ENCODE data around the gene SIGLEC1.

Gene SIGLEC1

DNA sequence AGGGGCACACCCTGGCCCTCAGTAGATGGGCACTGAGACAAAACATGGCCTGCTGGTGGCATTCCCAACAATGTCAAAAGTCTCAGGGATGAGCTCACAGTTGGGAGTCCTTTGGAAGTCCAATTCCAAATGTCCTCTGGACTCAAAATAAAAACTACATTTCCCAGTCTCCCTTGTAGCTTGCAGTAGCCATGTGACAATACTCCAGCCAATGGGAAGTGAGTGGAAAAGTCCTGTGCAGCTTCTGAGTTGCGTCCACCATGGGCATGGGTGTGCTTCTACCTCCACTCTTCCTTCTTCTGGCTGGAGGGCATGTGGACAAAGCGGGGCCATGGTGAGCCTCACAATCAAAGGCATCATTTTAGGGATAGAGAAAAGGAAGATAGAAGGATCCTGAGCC, 24.7 kb downstream of the SIGLEC1 start:
- POLR2A ChIA-PET: no interaction called here
- TF ChIP-seq, protein P1, sequence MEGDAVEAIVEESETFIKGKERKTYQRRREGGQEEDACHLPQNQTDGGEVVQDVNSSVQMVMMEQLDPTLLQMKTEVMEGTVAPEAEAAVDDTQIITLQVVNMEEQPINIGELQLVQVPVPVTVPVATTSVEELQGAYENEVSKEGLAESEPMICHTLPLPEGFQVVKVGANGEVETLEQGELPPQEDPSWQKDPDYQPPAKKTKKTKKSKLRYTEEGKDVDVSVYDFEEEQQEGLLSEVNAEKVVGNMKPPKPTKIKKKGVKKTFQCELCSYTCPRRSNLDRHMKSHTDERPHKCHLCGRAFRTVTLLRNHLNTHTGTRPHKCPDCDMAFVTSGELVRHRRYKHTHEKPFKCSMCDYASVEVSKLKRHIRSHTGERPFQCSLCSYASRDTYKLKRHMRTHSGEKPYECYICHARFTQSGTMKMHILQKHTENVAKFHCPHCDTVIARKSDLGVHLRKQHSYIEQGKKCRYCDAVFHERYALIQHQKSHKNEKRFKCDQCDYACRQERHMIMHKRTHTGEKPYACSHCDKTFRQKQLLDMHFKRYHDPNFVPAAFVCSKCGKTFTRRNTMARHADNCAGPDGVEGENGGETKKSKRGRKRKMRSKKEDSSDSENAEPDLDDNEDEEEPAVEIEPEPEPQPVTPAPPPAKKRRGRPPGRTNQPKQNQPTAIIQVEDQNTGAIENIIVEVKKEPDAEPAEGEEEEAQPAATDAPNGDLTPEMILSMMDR (IDR thresholded peaks at IDR 0.05; ENCODE audit: control extremely low read depth, extremely low read depth, low read depth, missing control alignments): no peak
- CTCF ChIA-PET: interaction anchor here (1.2 to 3.5 kb wide), 3 partner anchors 11 to 65 kb away, joined by 3 to 20 read pairs (median 17); no protein-coding TSS in a partner anchor
- DNase-seq (ENCODE audit: extremely low spot score): no peak

DNA sequence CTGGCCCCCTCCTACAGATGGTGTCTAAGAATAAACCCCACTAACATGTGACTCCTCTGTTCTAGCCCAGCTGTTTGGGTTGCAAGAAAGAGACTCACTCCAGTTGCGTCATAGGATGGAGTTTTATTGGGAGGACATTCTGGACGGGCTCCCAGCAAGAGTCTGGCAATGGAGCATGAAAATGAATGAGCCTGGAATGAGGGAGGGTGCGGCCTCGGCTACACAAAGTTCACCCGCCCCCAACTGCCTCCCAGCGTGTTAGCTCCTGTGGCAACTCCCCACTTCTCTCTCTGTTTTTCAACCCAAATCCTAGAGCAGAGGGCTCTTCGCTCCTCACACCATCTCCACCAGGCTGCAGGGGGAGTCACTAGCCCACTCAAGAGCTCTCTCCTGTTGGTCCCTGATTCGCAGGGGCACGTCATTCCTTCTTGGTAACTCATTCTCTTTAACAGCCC, 25.5 kb downstream of the SIGLEC1 start:
- TF ChIP-seq, protein P1 (IDR thresholded peaks at IDR 0.05; ENCODE audit: control extremely low read depth, extremely low read depth, low read depth, missing control alignments): no peak
- POLR2A ChIA-PET: no interaction called here
- CTCF ChIA-PET: interaction anchor here (1.7 to 3.5 kb wide), 3 partner anchors 8 to 24 kb away, joined by 5 to 20 read pairs (median 17); no protein-coding TSS in a partner anchor
- DNase-seq (ENCODE audit: extremely low spot score): no peak

DNA sequence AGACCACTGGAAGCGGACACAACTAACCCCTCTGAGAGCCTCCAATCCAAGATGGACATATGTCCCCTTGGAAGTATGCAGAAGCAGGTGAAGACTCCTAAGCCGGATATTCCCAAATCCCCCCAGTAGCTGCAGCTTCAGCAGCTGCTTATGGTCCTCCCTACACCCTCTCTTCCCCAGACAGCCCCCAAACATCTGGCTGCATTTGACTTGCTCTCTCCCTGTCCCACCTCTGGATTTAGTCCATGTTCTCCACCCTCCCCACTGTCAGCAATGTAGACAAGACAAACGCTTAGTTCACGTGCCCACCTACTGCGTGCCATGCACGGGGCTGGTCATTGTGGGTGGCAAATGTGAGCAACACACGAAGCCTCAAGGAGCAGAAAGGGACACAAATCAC, 26.0 kb downstream of the SIGLEC1 start:
- POLR2A ChIA-PET: no interaction called here
- TF ChIP-seq, protein P1 (IDR thresholded peaks at IDR 0.05; ENCODE audit: control extremely low read depth, extremely low read depth, low read depth, missing control alignments): no peak
- no peak for DNase-seq (ENCODE audit: extremely low spot score)
- CTCF ChIA-PET: interaction anchor here (1.7 to 3.5 kb wide), 2 partner anchors 9 kb away, joined by 5 to 20 read pairs; no protein-coding TSS in a partner anchor

DNA sequence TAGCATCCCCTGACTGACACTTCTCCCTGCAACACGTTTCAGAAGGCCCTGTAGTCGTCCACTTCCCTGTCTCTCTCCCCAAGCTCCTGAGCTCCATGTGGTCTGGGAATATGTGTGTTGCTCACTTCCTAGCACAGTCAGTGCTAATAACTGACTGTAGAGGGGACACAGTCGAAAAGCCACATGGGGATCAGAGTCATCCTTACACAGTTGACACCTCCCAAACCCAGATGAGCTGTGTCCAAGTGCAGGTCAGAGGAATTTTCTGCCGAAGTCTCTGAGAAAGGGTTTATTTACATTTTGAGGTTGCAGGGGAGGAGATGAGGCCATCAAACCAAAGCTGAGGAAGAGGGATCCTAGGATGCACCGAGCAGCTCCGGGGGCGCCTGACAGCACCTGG, 27.1 kb downstream of the SIGLEC1 start:
- CTCF ChIA-PET: interaction anchor here (0.9 to 1.7 kb wide), 3 partner anchors 8 to 25 kb away, joined by 3 to 8 read pairs (median 5); no protein-coding TSS in a partner anchor
- POLR2A ChIA-PET: no interaction called here
- DNase-seq (ENCODE audit: extremely low spot score): no peak
- TF ChIP-seq, protein P1 (IDR thresholded peaks at IDR 0.05; ENCODE audit: control extremely low read depth, extremely low read depth, low read depth, missing control alignments): no peak

DNA sequence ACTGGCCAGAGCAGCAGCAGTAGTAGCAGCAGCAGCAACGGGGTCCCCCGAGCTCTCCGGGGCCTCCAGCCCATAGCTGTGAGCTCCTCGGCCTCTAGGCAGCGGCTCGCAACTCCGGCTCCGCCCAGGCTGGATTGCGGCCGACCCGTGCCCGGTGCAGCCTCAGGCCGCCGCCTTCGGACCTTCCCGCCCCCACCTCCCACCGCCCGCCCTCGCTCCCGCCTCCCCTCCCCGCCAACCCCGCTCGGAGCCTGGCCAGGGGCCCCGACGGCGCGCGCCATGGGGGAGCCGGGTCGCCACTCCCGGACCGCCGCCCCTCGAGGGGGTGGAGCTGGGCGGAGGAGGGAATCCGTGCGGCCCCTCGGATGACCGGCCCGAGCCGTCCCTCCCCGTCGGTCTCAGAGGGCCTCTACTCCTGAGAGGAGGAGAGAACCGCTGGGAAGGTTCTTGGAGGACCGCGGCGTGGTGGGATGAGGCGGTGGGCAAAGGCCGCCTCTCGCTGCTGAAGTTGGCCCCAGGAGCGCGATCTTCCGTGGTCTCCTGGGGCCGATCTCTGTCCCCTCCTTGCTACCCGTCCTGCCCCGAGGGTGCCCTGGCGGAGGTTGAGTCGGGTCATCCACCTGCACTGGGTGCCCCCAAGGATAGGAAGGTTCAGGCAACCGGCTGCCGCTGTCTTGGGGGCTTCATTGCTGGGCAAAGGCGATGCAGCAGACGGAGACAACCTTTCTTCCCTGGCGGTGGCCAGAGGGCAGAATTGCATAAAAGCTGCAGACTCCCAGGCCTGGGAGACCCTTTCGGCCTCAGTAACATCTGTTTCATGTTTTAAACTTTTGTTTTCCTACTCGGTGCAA, 30.2 kb downstream of the SIGLEC1 start, which contains the start of gene ADAM33:
Gene ADAM33, minus strand, starts transcription at position 80 of the 851 bp plus-strand sequence. Its CDS starts 6 bp downstream, at position 74.
- POLR2A ChIA-PET: no interaction called here
- TF ChIP-seq, protein P1 (IDR thresholded peaks at IDR 0.05; ENCODE audit: control extremely low read depth, extremely low read depth, low read depth, missing control alignments): no peak
- no peak for DNase-seq (ENCODE audit: extremely low spot score)
- CTCF ChIA-PET: no interaction called here

DNA sequence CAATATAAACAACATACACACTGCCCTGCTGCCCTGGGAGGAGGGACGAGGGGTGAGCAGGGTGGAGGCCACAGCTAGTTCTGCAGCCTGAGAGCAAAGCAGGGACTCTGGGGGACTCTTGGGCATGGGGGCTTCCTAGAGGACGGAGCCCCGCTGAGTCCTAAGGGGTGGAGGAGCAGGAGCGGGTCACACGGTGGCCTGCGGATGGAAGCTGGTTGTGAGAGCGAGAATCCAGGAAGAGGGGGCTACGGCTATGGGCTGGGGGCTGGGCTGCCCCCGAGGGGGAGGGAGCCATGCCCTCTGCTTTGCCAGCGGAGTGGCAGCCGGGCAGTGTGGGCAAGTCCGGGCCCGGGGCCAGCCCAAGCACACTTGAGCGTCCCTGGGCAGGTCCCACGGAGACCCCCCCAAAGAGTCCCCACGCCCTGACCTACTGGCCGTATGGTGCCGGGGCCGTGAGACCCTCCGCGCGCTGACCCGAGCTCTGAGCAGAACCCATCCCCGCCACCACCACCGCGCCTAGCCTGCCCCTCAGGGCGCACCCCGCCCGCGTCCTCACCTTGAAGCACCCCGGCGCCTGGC, 31.0 kb downstream of the SIGLEC1 start:
- DNase-seq (ENCODE audit: extremely low spot score): no peak
- ChIA-PET POLR2A (no interaction called here), CTCF (interaction anchor here (1.0 to 6.0 kb wide), 2 partner anchors 12 to 28 kb away, joined by 3 to 69 read pairs; no protein-coding TSS in a partner anchor)
- TF ChIP-seq, protein P1 (IDR thresholded peaks at IDR 0.05; ENCODE audit: control extremely low read depth, extremely low read depth, low read depth, missing control alignments): no peak
